HG02852 (cell line): ENCODE data around the gene SPATC1L.
"Not testable (repeated sequence)": the region's sequence is repeated elsewhere in the genome, so short reads cannot be mapped to it uniquely, and the experiment has no call there.

Source experiments
- ATAC-seq: cut with Tn5 transposase; IDR thresholded peaks from one replicate; pipeline ENCODE4 v1.9.1; 2021; ENCODE audit warnings: mild to moderate bottlenecking, moderate library complexity; ENCODE audit not compliant: unreplicated experiment

SPATC1L gene

GRCh38 chr21:46184625-46185555, 631 bp upstream of the SPATC1L start:
- ATAC-seq, result peak; percentile 38

GRCh38 chr21:46183337-46183909, 836 bp downstream of the SPATC1L start:
- not testable (repeated sequence) for ATAC-seq

GRCh38 chr21:46182548-46183336, 1.5 kb downstream of the SPATC1L start:
- no peak for ATAC-seq

GRCh38 chr21:46181953-46182547, 2.2 kb downstream of the SPATC1L start:
- ATAC-seq, result no peak

GRCh38 chr21:46181436-46181835, 2.8 kb downstream of the SPATC1L start:
- ATAC-seq, result no peak

GRCh38 chr21:46180778-46181391, 3.4 kb downstream of the SPATC1L start:
- ATAC-seq, result no peak

GRCh38 chr21:46180079-46180722, 4.1 kb downstream of the SPATC1L start:
- ATAC-seq, result no peak

GRCh38 chr21:46179708-46180078, 4.6 kb downstream of the SPATC1L start:
- no peak for ATAC-seq

GRCh38 chr21:46178961-46179360, 5.3 kb downstream of the SPATC1L start:
- ATAC-seq, result no peak

- ATAC-seq, result not testable (repeated sequence)
Measured at GRCh38 chr21:46176443-46177129, 7.7 kb downstream of the SPATC1L start.

- no peak for ATAC-seq
Measured at GRCh38 chr21:46173573-46173972, 10.7 kb downstream of the SPATC1L start.

GRCh38 chr21:46172863-46173528, 11.3 kb downstream of the SPATC1L start:
- ATAC-seq, result no peak

- ATAC-seq, result no peak
Measured at GRCh38 chr21:46171996-46172862, 12.0 kb downstream of the SPATC1L start.

- no peak for ATAC-seq
Measured at GRCh38 chr21:46171585-46171984, 12.7 kb downstream of the SPATC1L start.

GRCh38 chr21:46170436-46171193, 13.6 kb downstream of the SPATC1L start:
- not testable (repeated sequence) for ATAC-seq

- no peak for ATAC-seq
Measured at GRCh38 chr21:46168659-46169386, 15.4 kb downstream of the SPATC1L start.

- no peak for ATAC-seq
Measured at GRCh38 chr21:46168238-46168637, 16.0 kb downstream of the SPATC1L start.
